ENCODE results near the gene TMEM200B.
A peak's percentile ranks its signal among the peaks of the same experiment; 100 is the strongest.

TMEM200B gene

DNA sequence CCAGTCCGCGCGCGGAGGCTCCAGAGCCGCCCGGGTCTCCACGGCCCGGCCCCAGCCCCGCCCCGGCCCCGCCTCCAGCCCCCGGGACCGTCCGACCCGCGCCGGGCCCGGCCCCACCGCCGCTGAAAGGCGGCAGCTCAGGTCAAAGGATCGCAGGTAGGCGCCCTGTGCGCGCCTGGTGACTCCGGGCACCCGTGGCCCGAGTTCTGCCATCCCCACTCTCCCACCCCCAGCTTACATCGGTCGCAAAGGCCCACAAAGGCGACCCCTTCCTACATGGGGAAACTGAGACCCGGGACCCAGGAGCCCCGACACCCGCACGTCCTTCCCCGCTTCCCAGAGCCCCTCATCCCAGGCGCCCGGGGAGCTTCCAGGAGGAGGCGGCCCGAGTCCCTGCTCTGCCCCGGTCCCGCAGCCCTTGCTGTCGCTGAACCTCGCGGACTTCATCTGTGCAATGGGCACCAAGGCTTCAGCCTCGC lies at the start of gene TMEM200B:
Gene TMEM200B (minus strand): TSS at position 17 of the 479 bp plus-strand sequence. CDS start 2,075 bp downstream, outside the sequence.
- Histone ChIP-seq H3K4me1 (ENCODE audit: insufficient read depth, low read length) (no peaks in the 10 kb centered on the region; the same call in none of the 2 replicates), H3K36me3 (ENCODE audit: insufficient read depth, low read length) (peaks cover 5% of the 10 kb centered on the region; the same call in 1 of the 2 replicates), H3K9me3 (ENCODE audit: control insufficient read depth, insufficient read depth, low read length) (no peaks in the 10 kb centered on the region), H3K9ac (ENCODE audit: low read depth, low read length) (peak within 1 kb of the TSS; percentile 95)

DNA sequence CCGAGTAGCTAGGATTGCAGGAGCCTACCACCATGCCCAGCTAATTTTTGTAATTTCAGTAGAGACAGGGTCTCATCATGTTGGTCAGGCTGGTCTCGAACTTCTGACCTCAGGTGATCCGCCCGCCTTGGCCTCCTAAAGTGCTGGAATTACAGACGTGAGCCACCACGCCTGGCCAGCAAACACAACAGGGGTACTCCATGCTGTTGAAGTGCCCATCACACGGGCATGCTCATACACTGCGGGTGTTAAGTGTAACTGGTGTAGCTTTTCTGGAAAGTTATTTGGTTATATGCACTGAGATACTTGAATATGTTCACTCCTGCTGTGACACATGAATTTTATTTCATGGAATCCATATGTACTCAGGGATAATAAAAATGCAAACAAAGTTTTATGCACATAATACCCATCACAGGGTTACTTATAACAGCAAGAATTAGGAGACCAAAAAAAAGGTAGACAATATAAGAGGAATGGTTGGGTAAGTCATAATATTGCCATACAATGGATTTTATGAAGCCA lies 48.8 kb upstream of the TMEM200B start:
- peaks cover 26% of the 10 kb centered on the region for H3K4me1 ChIP-seq (ENCODE audit: insufficient read depth, low read length)
- no peaks in the 10 kb centered on the region; the same call in 1 of the 2 replicates for H3K36me3 ChIP-seq (ENCODE audit: insufficient read depth, low read length)
- H3K9ac ChIP-seq (ENCODE audit: low read depth, low read length), result no peak overlapping the region
- H3K9me3 ChIP-seq (ENCODE audit: control insufficient read depth, insufficient read depth, low read length), result no peaks in the 10 kb centered on the region

DNA sequence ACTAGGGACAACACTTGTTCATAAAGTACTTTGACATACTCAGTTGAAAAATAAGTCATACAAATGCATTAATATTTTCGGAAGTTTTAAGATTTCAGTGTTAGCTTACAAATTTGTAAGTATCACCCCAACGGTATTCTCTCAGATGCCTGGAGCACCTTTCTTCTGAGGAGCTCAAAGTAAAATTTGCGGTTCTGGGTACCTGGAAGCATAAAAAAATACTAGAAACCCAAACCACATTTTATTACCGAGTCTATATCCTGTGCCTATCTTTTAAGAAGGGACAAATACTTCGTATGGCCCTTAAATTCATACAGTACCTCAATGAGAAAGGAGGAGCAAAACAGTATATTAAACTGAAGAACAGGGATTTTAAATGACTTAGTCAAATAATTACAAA lies 47.8 kb upstream of the TMEM200B start:
- no peak overlapping the region for H3K9ac ChIP-seq (ENCODE audit: low read depth, low read length)
- H3K4me1 ChIP-seq (ENCODE audit: insufficient read depth, low read length), result peaks cover 24% of the 10 kb centered on the region
- no peaks in the 10 kb centered on the region for H3K9me3 ChIP-seq (ENCODE audit: control insufficient read depth, insufficient read depth, low read length)
- peaks cover 4% of the 10 kb centered on the region for H3K36me3 ChIP-seq (ENCODE audit: insufficient read depth, low read length)

DNA sequence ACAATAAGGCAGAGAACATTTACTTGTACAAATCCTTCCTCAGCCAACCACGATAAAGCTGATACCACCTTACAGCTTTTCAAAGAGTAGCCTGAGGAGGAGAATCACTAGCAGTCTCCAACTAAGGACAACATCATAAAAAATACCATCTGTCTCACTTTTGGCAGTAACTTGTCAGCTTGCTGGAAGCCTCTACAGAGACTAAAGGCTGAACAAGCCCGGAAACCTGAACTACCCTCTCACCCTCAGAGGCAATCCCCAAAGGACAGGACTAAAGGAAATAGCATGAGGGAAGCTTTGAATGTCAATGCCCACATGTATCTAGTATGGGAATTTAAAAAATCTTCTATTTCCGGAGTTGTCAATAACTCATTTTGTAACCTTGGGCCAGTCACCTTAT lies 47.4 kb upstream of the TMEM200B start:
- H3K4me1 ChIP-seq (ENCODE audit: insufficient read depth, low read length), result peaks cover 28% of the 10 kb centered on the region
- no peak overlapping the region for H3K9ac ChIP-seq (ENCODE audit: low read depth, low read length)
- H3K9me3 ChIP-seq (ENCODE audit: control insufficient read depth, insufficient read depth, low read length), result no peaks in the 10 kb centered on the region
- H3K36me3 ChIP-seq (ENCODE audit: insufficient read depth, low read length), result peaks cover 6% of the 10 kb centered on the region

DNA sequence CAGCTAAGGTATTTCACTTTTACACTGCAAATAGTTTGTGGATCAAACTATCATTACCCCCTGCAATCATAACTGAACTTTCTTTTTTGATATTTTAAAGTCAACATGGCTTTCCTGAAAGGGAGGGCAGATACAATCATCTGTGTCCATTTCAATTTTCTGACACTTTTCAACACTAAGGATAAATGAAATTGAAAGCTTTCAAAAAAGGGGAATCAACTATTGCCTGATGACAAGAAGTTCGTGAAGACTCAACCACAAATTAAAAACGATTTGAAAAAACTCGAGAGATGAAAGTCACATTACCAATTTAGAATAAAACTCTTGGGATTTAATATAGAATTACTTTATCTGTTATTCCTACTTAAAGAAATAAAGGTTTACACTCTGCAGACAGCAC lies 46.3 kb upstream of the TMEM200B start:
- Histone ChIP-seq H3K9ac (ENCODE audit: low read depth, low read length) (no peak overlapping the region), H3K36me3 (ENCODE audit: insufficient read depth, low read length) (peaks cover 6% of the 10 kb centered on the region), H3K4me1 (ENCODE audit: insufficient read depth, low read length) (peaks cover 39% of the 10 kb centered on the region), H3K9me3 (ENCODE audit: control insufficient read depth, insufficient read depth, low read length) (no peaks in the 10 kb centered on the region)

DNA sequence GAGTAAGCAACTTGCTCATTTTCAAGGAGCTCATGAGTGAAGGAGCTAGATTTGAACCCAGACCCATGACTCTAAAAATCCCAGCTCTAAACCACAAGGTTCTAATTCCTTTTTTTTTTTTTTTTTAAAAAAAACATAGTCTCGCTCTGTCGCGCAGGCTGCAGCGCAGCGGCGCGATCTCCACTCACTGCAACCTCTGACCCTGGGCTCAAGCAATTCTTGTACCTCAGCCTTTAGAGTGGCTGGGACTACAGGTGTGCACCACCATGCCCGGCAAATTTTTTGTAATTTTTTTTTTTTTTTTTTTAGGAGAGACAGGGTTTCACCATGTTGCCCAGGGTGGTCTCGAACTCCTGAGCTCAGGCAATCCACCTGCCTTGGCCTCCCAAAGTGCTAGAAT lies 44.2 kb upstream of the TMEM200B start:
- Histone ChIP-seq H3K4me1 (ENCODE audit: insufficient read depth, low read length) (peaks cover 56% of the 10 kb centered on the region), H3K9ac (ENCODE audit: low read depth, low read length) (no peak overlapping the region), H3K36me3 (ENCODE audit: insufficient read depth, low read length) (peaks cover 6% of the 10 kb centered on the region), H3K9me3 (ENCODE audit: control insufficient read depth, insufficient read depth, low read length) (no peaks in the 10 kb centered on the region)

DNA sequence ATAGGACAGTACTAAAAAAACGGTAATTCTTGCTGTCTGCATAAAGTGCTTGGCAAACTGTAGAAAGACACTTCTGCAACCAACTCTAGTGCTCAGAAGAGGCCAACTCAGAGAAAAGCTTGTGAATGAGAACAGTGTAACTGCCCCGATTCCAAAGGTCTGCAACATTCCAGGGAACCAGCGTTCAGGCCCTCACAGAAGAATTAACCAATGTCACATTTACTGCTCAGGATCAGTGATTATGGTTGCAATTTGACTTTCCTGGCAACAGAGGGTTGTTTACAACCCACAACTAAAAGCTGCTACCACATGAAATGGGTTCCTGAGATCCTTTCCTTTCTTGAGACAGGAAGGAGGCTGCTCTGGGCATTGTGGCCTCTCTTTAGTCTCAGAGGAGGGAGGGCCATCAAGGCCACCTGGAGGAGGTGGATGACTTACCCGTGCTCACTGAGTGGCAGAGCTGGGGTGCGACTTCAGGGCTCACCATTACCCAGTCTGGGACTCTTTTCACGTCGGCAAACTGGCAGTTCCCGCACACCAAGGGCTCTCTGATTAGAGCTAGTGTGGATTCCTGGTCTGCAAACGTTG lies 42.7 kb upstream of the TMEM200B start:
- Histone ChIP-seq H3K9ac (ENCODE audit: low read depth, low read length) (no peak overlapping the region), H3K4me1 (ENCODE audit: insufficient read depth, low read length) (peaks cover 63% of the 10 kb centered on the region), H3K36me3 (ENCODE audit: insufficient read depth, low read length) (peaks cover 6% of the 10 kb centered on the region), H3K9me3 (ENCODE audit: control insufficient read depth, insufficient read depth, low read length) (no peaks in the 10 kb centered on the region)

DNA sequence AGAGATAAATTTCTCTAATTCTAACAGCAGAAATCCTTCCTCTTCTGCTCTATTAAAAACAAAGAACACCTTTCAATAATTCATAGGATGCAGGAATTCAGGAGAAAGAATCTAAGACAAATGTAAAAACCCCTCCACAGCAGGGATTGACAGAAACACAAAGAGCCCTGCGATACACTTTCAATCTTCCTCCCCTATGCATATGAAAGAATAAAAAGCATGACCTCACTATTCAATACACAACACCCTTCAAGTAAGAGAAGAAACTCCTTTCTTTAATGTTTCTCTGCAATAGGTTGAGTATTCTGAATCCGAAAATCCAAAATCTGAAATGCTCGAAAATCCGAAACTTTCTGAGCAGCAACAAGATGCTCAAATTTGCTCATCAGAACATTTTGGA lies 40.9 kb upstream of the TMEM200B start:
- Histone ChIP-seq H3K9ac (ENCODE audit: low read depth, low read length) (peak overlapping the region; percentile 5), H3K36me3 (ENCODE audit: insufficient read depth, low read length) (peaks cover 10% of the 10 kb centered on the region), H3K9me3 (ENCODE audit: control insufficient read depth, insufficient read depth, low read length) (no peaks in the 10 kb centered on the region), H3K4me1 (ENCODE audit: insufficient read depth, low read length) (peaks cover 55% of the 10 kb centered on the region)

DNA sequence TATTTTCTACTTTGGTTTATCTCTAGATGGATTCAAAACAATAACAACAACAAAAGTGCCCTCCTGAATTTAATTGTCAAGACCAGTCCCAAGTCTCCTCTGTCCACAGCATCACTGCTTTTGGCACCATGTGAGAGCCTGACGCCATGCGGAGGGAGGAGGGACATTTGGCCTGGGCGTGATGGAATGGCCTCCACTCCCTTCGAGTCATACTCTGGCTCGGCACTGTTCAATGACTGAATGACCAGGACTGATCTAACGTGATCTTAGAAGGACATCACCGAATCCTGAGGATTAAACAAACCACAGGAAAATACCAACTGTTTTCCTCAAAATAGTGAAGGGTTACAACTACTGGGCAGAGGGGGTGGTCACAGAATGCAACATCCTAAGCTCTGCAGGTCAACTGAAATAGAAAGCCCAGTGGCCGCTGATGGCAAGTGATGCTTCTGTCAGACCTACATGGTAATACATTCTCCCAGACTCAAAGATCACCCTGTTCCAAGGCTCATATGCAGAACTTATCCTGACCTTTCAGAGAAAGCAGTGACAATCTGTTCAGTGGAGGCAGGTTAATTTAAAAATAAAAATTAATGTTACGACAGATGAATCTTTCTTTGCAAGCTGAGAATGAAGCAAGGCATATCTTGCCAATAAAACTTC lies 38.9 kb upstream of the TMEM200B start:
- H3K4me1 ChIP-seq (ENCODE audit: insufficient read depth, low read length), result peaks cover 51% of the 10 kb centered on the region
- no peaks in the 10 kb centered on the region for H3K9me3 ChIP-seq (ENCODE audit: control insufficient read depth, insufficient read depth, low read length)
- H3K36me3 ChIP-seq (ENCODE audit: insufficient read depth, low read length), result peaks cover 16% of the 10 kb centered on the region
- H3K9ac ChIP-seq (ENCODE audit: low read depth, low read length), result no peak overlapping the region

DNA sequence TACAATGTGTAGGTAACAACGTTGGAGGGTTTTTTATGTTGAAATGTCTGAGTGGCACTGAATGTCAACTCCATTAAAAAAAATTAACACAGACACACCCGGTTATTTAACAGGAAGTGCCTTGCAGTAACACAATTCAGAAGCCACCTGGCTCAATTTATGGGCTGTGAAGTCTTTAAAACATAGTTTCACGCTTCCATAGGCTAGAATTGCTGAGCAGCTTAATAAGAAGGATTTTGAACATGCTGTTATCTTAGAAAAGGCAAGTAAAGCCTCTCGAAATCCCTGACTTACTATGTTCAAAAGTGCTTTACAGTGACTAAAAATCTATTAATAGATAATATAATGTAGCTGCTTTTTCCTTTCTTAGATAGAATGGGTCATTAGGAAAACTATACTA lies 38.3 kb upstream of the TMEM200B start:
- Histone ChIP-seq H3K36me3 (ENCODE audit: insufficient read depth, low read length) (peaks cover 21% of the 10 kb centered on the region), H3K9ac (ENCODE audit: low read depth, low read length) (no peak overlapping the region), H3K4me1 (ENCODE audit: insufficient read depth, low read length) (peaks cover 50% of the 10 kb centered on the region), H3K9me3 (ENCODE audit: control insufficient read depth, insufficient read depth, low read length) (no peaks in the 10 kb centered on the region)

GRCh38 chr1:29159773-29160172 lies 36.1 kb upstream of the TMEM200B start:
- peaks cover 27% of the 10 kb centered on the region for H3K4me1 ChIP-seq (ENCODE audit: insufficient read depth, low read length)
- H3K9me3 ChIP-seq (ENCODE audit: control insufficient read depth, insufficient read depth, low read length), result no peaks in the 10 kb centered on the region
- H3K36me3 ChIP-seq (ENCODE audit: insufficient read depth, low read length), result peaks cover 26% of the 10 kb centered on the region
- no peak overlapping the region for H3K9ac ChIP-seq (ENCODE audit: low read depth, low read length)

GRCh38 chr1:29157269-29157601 lies 33.5 kb upstream of the TMEM200B start:
- Histone ChIP-seq H3K4me1 (ENCODE audit: insufficient read depth, low read length) (peaks cover 5% of the 10 kb centered on the region), H3K9ac (ENCODE audit: low read depth, low read length) (no peak overlapping the region), H3K36me3 (ENCODE audit: insufficient read depth, low read length) (peaks cover 41% of the 10 kb centered on the region), H3K9me3 (ENCODE audit: control insufficient read depth, insufficient read depth, low read length) (no peaks in the 10 kb centered on the region)

DNA sequence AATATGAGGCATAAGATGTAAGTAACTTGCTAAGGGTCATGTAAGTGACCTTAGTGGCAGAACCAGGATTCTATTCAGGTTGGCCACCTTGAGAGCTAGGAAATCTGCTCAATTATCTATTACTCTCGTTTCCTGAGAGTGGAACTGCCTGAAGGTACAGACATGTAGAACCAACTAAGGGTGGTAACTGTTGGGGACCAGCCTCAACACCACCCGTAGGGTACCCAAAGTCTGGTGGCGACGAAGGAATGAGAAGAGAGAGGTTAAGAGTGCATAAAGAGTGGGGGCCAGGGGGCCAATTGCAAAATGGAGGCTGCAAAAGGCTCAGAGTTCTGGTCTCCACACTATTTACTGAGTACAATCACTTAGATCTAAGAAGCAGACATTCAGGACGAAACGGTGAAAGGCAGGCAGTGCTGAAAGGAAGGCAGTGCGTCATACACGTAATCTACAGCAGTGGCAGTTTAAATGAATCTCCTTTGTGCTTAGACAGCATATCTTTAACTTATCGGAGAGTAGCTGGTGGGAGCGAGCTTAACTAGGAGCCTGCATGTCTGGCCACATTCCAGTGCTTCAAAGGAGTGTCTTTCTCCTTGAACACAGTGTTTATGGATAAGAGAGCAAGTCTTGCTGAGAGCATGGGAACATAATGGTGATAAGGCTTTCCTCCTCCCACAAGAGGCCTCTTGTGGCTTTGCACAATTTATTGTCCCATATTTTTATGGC lies 33.0 kb upstream of the TMEM200B start:
- Histone ChIP-seq H3K9ac (ENCODE audit: low read depth, low read length) (no peak overlapping the region), H3K9me3 (ENCODE audit: control insufficient read depth, insufficient read depth, low read length) (no peaks in the 10 kb centered on the region), H3K36me3 (ENCODE audit: insufficient read depth, low read length) (peaks cover 44% of the 10 kb centered on the region), H3K4me1 (ENCODE audit: insufficient read depth, low read length) (peaks cover under 1% of the 10 kb centered on the region; the same call in 1 of the 2 replicates)

DNA sequence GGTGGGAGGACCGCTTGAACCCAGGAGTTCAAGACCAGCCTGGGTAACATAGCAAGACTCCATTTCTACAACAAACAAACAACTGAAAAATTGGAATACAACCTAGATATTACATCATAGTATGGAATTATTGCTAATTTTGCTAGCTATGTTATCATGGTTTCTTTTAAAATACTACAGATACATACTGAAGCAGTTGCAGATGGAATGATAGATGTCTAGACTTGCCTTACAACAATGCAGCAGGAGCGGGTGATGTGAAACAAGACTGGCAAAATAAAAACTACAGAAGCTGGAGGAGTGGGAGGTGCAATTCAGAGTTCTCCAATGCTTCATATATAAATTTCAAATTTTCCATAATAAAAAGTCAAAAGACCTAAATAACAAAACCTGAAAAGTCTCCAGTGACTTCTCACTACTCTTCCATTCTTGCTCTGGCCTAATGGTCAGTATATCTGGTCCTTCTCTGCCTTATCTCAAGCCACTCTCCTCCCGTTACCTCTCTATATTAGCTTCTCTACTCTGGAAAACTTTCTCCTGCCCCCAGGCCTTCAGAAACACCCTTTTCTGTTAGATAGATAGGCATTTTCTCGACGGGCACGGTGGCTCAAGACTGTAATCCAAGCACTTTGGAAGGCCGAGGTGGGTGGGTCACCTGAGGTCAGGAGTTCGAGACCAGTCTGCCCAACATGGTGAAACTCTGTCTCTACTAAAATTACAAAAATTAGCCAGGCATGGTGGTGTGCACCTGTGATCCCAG lies 28.5 kb upstream of the TMEM200B start:
- H3K9me3 ChIP-seq (ENCODE audit: control insufficient read depth, insufficient read depth, low read length), result no peaks in the 10 kb centered on the region
- no peak overlapping the region for H3K9ac ChIP-seq (ENCODE audit: low read depth, low read length)
- H3K4me1 ChIP-seq (ENCODE audit: insufficient read depth, low read length), result no peaks in the 10 kb centered on the region
- peaks cover 64% of the 10 kb centered on the region for H3K36me3 ChIP-seq (ENCODE audit: insufficient read depth, low read length)
